ENCODE results near the gene USP21.

Gene USP21

DNA sequence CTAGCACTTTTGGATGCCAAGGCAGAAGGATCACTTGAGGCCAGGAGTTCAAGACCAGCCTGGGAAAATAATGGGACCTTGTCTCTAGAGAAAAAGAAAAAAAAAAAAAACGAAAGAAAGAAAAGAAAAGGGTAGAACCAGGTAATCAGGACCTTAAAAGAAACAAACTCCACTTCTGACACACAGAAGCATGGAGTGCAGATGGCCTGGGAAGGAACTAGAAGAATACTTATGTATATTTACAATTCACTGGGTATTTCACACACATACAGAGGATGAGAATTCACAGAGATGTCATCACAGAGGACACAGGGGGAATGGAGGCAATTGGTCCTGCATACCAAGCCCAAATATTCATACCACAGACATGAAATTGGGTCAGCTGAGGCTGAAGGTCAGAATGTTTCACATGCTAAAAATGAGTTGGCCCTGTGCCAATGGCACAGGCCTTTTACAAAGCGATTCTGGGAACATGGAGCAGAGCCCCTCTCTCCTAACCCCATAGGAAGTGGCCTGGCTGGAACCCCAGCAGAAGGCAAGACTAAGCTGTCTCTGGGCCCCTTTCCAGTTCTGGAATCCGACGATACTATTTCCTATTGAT, 13.6 kb downstream of the USP21 start:
- TF ChIP-seq SNAI2 (CRISPR knock-in tag; IDR thresholded peaks at IDR 0.05) (no peak), TOX (CRISPR knock-in tag; IDR thresholded peaks at IDR 0.05; ENCODE audit: borderline replicate concordance) (no peak), ZNF565 (CRISPR knock-in tag; conservative IDR thresholded peaks at IDR 0.05; ENCODE audit: low read depth) (no peak), BACH2 (CRISPR knock-in tag; IDR thresholded peaks at IDR 0.05; ENCODE audit: borderline replicate concordance) (no peak), ARNTL (CRISPR knock-in tag; IDR thresholded peaks at IDR 0.05; ENCODE audit: borderline replicate concordance, low read depth) (no peak), OSR1 (CRISPR knock-in tag; IDR thresholded peaks at IDR 0.05) (no peak), ZFP30 (CRISPR knock-in tag; IDR thresholded peaks at IDR 0.05) (no peak), RARB (CRISPR knock-in tag; IDR thresholded peaks at IDR 0.05) (no peak), PPARA (CRISPR knock-in tag; IDR thresholded peaks at IDR 0.05; ENCODE audit: borderline replicate concordance) (no peak)
- TF ChIP-seq, protein P1, sequence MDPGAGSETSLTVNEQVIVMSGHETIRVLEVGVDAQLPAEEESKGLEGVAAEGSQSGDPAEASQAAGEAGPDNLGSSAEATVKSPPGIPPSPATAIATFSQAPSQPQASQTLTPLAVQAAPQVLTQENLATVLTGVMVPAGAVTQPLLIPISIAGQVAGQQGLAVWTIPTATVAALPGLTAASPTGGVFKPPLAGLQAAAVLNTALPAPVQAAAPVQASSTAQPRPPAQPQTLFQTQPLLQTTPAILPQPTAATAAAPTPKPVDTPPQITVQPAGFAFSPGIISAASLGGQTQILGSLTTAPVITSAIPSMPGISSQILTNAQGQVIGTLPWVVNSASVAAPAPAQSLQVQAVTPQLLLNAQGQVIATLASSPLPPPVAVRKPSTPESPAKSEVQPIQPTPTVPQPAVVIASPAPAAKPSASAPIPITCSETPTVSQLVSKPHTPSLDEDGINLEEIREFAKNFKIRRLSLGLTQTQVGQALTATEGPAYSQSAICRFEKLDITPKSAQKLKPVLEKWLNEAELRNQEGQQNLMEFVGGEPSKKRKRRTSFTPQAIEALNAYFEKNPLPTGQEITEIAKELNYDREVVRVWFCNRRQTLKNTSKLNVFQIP (CRISPR knock-in tag; IDR thresholded peaks at IDR 0.05; ENCODE audit: borderline replicate concordance, low read depth) = no peak
- TF ChIP-seq, protein P2, sequence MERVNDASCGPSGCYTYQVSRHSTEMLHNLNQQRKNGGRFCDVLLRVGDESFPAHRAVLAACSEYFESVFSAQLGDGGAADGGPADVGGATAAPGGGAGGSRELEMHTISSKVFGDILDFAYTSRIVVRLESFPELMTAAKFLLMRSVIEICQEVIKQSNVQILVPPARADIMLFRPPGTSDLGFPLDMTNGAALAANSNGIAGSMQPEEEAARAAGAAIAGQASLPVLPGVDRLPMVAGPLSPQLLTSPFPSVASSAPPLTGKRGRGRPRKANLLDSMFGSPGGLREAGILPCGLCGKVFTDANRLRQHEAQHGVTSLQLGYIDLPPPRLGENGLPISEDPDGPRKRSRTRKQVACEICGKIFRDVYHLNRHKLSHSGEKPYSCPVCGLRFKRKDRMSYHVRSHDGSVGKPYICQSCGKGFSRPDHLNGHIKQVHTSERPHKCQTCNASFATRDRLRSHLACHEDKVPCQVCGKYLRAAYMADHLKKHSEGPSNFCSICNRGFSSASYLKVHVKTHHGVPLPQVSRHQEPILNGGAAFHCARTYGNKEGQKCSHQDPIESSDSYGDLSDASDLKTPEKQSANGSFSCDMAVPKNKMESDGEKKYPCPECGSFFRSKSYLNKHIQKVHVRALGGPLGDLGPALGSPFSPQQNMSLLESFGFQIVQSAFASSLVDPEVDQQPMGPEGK (CRISPR knock-in tag; IDR thresholded peaks at IDR 0.05; ENCODE audit: borderline replicate concordance) = no peak
- TF ChIP-seq, protein P3, sequence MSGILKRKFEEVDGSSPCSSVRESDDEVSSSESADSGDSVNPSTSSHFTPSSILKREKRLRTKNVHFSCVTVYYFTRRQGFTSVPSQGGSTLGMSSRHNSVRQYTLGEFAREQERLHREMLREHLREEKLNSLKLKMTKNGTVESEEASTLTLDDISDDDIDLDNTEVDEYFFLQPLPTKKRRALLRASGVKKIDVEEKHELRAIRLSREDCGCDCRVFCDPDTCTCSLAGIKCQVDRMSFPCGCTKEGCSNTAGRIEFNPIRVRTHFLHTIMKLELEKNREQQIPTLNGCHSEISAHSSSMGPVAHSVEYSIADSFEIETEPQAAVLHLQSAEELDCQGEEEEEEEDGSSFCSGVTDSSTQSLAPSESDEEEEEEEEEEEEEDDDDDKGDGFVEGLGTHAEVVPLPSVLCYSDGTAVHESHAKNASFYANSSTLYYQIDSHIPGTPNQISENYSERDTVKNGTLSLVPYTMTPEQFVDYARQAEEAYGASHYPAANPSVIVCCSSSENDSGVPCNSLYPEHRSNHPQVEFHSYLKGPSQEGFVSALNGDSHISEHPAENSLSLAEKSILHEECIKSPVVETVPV (CRISPR knock-in tag; IDR thresholded peaks at IDR 0.05) = no peak
- TF ChIP-seq, protein P4, sequence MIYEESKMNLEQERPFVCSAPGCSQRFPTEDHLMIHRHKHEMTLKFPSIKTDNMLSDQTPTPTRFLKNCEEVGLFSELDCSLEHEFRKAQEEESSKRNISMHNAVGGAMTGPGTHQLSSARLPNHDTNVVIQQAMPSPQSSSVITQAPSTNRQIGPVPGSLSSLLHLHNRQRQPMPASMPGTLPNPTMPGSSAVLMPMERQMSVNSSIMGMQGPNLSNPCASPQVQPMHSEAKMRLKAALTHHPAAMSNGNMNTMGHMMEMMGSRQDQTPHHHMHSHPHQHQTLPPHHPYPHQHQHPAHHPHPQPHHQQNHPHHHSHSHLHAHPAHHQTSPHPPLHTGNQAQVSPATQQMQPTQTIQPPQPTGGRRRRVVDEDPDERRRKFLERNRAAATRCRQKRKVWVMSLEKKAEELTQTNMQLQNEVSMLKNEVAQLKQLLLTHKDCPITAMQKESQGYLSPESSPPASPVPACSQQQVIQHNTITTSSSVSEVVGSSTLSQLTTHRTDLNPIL (CRISPR knock-in tag; IDR thresholded peaks at IDR 0.05; ENCODE audit: low read depth) = no peak
- ATAC-seq = no peak

DNA sequence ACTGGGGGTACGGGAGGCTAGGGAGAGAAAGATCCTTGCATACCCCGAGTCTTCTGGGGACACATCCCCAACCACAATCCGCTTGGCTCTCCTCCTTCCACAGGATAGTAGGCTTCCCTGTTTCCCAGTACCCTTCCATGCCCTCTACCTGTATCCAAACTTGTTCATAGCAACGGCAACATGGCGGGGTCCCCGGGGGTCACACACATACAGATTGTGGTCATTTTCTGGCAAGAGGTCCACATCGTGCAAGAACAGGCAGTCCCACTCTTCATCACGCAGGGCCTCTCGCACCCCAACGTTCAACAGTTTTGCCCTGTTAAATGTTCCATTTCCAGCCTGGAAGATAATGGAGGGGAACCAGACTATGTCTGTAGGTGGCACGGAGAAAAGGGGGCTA, 14.4 kb downstream of the USP21 start:
- no peak for ATAC-seq
- TF ChIP-seq ZNF565 (CRISPR knock-in tag; conservative IDR thresholded peaks at IDR 0.05; ENCODE audit: low read depth) (no peak), ARNTL (CRISPR knock-in tag; IDR thresholded peaks at IDR 0.05; ENCODE audit: borderline replicate concordance, low read depth) (no peak), CSDC2 (CRISPR knock-in tag; IDR thresholded peaks at IDR 0.05) (no peak), ZNF8 (CRISPR knock-in tag; IDR thresholded peaks at IDR 0.05) (no peak), ZFP30 (CRISPR knock-in tag; IDR thresholded peaks at IDR 0.05) (no peak), PPARA (CRISPR knock-in tag; IDR thresholded peaks at IDR 0.05; ENCODE audit: borderline replicate concordance) (no peak)
- TF ChIP-seq, protein P1 (CRISPR knock-in tag; IDR thresholded peaks at IDR 0.05; ENCODE audit: borderline replicate concordance, low read depth) = no peak

DNA sequence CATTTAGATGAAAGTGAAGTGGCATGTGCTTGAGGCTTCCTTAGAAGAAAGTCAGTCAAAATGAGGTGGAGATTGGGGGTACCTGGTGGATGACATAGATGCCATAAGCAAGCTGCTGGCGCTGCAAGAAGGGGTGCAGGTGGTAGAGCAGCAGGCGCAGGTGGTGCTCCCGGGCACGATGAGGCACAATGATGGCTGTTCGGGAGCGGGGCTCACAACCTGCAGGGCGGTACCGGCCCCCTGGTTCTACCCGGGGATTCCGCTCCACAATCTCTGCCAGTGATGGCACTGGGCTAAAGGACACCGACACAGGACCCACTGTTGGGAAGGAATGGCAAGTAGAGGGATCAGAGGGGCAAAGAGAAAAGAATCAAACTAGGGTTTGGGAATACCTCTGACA, 15.6 kb downstream of the USP21 start:
- TF ChIP-seq, protein P4 (CRISPR knock-in tag; IDR thresholded peaks at IDR 0.05; ENCODE audit: low read depth) = no peak
- TF ChIP-seq BACH2 (CRISPR knock-in tag; IDR thresholded peaks at IDR 0.05; ENCODE audit: borderline replicate concordance) = no peak
- TF ChIP-seq ZNF70 (CRISPR knock-in tag; IDR thresholded peaks at IDR 0.05) = no peak
- no peak for TF ChIP-seq TCF4 (CRISPR knock-in tag; IDR thresholded peaks at IDR 0.05; ENCODE audit: borderline replicate concordance)
- TF ChIP-seq, protein P3 (CRISPR knock-in tag; IDR thresholded peaks at IDR 0.05) = no peak
- TF ChIP-seq RARB (CRISPR knock-in tag; IDR thresholded peaks at IDR 0.05) = no peak
- no peak for TF ChIP-seq ISL1 (CRISPR knock-in tag; IDR thresholded peaks at IDR 0.05)
- no peak for TF ChIP-seq CSDC2 (CRISPR knock-in tag; IDR thresholded peaks at IDR 0.05)
- no peak for TF ChIP-seq ZFP3 (CRISPR knock-in tag; IDR thresholded peaks at IDR 0.05)
- TF ChIP-seq OSR1 (CRISPR knock-in tag; IDR thresholded peaks at IDR 0.05) = no peak
- TF ChIP-seq, protein P1 (CRISPR knock-in tag; IDR thresholded peaks at IDR 0.05; ENCODE audit: borderline replicate concordance, low read depth) = no peak
- no peak for TF ChIP-seq GLIS3 (CRISPR knock-in tag; IDR thresholded peaks at IDR 0.05)
- TF ChIP-seq, protein P2 (CRISPR knock-in tag; IDR thresholded peaks at IDR 0.05; ENCODE audit: borderline replicate concordance) = no peak
- TF ChIP-seq ZNF8 (CRISPR knock-in tag; IDR thresholded peaks at IDR 0.05) = no peak

More for the DNA sequence above, 15.6 kb downstream of the USP21 start:
- no peak for ATAC-seq
